Measurements from ENCODE around the gene ORM1. TPM values are rescaled to one million over a fixed set of nuclear protein-coding genes. Genes with fewer than 3 reads are reported as not detected.
"Not testable (repeated sequence)": the region's sequence is repeated elsewhere in the genome, so short reads cannot be mapped to it uniquely, and the experiment has no call there.

The ORM1 gene
- total and polyA plus RNA-seq, 10 donors: 0.95 to 13.6 (median 2.7) TPM

DNA sequence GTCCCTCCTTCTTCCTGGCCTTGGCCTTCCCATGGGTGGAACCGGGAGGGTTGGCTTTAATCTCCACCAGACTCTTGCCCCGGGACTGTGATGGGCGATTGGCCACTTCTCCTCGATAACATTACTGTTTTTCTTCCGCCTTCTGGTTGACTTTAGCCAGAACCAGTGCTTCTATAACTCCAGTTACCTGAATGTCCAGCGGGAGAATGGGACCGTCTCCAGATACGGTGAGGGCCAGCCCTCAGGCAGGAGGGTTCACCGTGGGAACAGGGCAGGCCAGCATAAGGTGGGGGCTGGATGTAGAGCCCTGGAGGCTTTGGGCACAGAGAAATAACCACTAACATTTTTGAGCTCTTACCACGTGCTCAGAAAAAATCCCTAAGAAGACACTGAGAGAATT lies 7.7 kb downstream of the ORM1 start:
- intact Hi-C loops (cut with DNase I; ENCODE audit: low total_unique reads): no loop called here
- Histone ChIP-seq H3K27ac (no peak overlapping the region), H3K27me3 (replicated peaks in 1 of 7) (no peaks in the 10 kb centered on the region), H3K9me3 (peaks cover 0 to 4% (median 0%) of the 10 kb centered on the region in 8 donors), H3K36me3 (peaks cover 0 to 15% (median 13%) of the 10 kb centered on the region in 6 donors), H3K4me3 (no peak overlapping the region), H3K4me1 (peaks cover 0 to 11% (median 0%) of the 10 kb centered on the region in 6 donors)
- 64 to 83% (median 77%) methylated on average over 10 of the region's 10 CpGs for WGBS, 5 donors
- peak; percentile 68 for DNase-seq
- no peak for TF ChIP-seq POLR2A (IDR thresholded peaks at IDR 0.05)
- TF ChIP-seq POLR2AphosphoS5 (IDR thresholded peaks at IDR 0.05): peak in 2 of 3 donors; percentile 40 to 80

- peaks cover 0 to 24% (median 22%) of the 10 kb centered on the region in 6 donors for H3K36me3 ChIP-seq
- H3K27me3 ChIP-seq (replicated peaks in 1 of 7); intact Hi-C loops (cut with DNase I; ENCODE audit: low total_unique reads); H3K27ac ChIP-seq; H3K4me3 ChIP-seq; H3K9me3 ChIP-seq: not testable (repeated sequence)
- 76 to 87% (median 82%) methylated on average over 10 to 15 of the region's 19 CpGs for WGBS, 5 donors
- peak; percentile 53 to 82 (median 73) for TF ChIP-seq POLR2AphosphoS5 (IDR thresholded peaks at IDR 0.05)
- peak; percentile 74 for DNase-seq
- peaks cover 0 to 11% (median 0%) of the 10 kb centered on the region in 6 donors for H3K4me1 ChIP-seq
Observed at GRCh38 chr9:114331229-114332195, 8.6 kb downstream of the ORM1 start.

DNA sequence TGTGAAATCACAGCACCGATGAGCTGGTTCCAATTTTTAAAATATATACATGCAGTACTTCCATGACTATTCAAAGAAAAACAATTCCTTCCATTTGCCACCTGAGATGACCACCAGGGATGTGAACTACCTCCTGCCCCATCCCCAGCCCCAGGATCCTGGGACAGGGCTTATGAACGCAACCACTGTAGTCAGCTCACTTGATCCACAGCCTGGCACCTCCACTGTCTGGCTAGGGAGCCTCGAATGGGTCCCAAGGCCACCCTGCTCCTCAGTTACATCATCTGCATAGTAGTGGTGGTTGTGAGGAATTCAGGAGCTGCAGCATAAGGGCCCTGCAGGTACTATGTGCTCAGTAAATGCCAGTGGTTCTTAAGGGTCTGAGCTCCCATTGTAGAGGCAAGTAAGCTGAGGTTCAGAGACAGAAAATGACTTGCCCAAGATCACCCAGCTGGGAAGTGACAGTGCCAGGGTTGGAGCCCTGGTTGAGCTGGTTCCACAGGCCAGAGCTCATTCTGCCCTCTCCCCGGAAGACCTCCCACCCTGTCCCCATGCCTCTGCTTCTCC lies 9.7 kb downstream of the ORM1 start:
- Histone ChIP-seq H3K4me1 (peaks cover 0 to 11% (median 0%) of the 10 kb centered on the region in 6 donors), H3K36me3 (peaks cover 0 to 34% (median 32%) of the 10 kb centered on the region in 6 donors)
- TF ChIP-seq POLR2AphosphoS5 (IDR thresholded peaks at IDR 0.05): peak in 2 of 3 donors; percentile 48 to 89
- H3K9me3 ChIP-seq; H3K27me3 ChIP-seq (replicated peaks in 1 of 7); H3K27ac ChIP-seq; H3K4me3 ChIP-seq; intact Hi-C loops (cut with DNase I; ENCODE audit: low total_unique reads): not testable (repeated sequence)
- 73 to 92% (median 82%) methylated on average over 3 to 4 of the region's 4 CpGs for WGBS, 5 donors
- peak; percentile 74 for DNase-seq

DNA sequence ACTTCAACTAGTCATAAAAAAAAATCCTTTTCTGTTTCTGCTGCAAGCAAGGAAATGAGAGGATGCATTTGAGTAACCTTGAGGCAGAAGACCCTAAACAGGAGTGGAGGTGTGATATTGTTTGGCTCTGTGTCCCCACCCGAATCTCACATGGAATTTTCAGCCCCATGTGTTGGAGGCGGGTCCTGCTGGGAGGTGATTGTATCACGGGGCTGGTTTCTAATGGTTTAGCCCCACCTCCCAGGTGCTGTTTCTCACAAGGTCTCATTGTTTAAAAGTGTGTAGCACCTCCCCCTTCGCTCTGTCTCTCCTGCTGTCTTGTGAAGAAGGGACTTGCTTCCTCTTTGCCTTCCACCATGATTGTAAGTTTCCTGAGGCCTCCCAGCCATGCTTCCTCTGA lies 10.8 kb downstream of the ORM1 start:
- peak in 1 of 3 donors; percentile 34 for TF ChIP-seq POLR2AphosphoS5 (IDR thresholded peaks at IDR 0.05)
- H3K9me3 ChIP-seq; H3K27me3 ChIP-seq (replicated peaks in 1 of 7); DNase-seq; H3K27ac ChIP-seq; intact Hi-C loops (cut with DNase I; ENCODE audit: low total_unique reads); H3K4me3 ChIP-seq: not testable (repeated sequence)
- Histone ChIP-seq H3K4me1 (peaks cover 0 to 15% (median 0%) of the 10 kb centered on the region in 6 donors), H3K36me3 (peaks cover 3 to 46% (median 44%) of the 10 kb centered on the region in 6 donors)
- 63 to 94% (median 84%) methylated on average over 2 to 3 of the region's 4 CpGs for WGBS, 5 donors

DNA sequence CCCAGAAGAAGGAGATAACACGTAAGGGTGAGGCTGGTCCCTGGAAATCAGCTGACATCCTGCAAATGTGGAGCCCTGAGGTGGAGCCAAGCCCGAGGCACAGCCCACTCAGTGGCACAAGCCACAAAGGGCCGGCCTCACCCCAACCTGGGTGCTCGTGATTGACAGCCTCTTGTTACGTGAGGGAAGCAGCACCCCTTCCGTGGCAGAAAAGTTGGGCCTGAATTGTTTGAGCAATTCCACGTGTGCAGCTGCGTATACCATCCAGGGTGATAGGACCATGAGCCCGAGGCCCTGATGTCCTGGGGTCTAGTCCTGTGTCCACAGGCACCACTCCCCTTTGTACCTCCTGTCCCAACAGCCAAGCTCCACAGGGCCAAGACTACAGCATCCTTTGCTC lies 11.6 kb downstream of the ORM1 start:
- Histone ChIP-seq H3K27ac (peak overlapping the region in 1 of 8 donors; percentile 24), H3K4me3 (no peak overlapping the region), H3K4me1 (peaks cover 0 to 23% (median 4%) of the 10 kb centered on the region in 6 donors), H3K36me3 (peaks cover 3 to 54% (median 52%) of the 10 kb centered on the region in 6 donors), H3K27me3 (replicated peaks in 1 of 7) (no peaks in the 10 kb centered on the region), H3K9me3 (peaks cover 0 to 4% (median 0%) of the 10 kb centered on the region in 8 donors)
- intact Hi-C loops (cut with DNase I; ENCODE audit: low total_unique reads): no loop called here
- TF ChIP-seq POLR2AphosphoS5 (IDR thresholded peaks at IDR 0.05) (peak; percentile 70 to 82 (median 77)), CTCF (IDR thresholded peaks at IDR 0.05 in 8 of 11, conservative IDR thresholded peaks at IDR 0.05 in 3 of 11) (no peak), POLR2A (IDR thresholded peaks at IDR 0.05) (no peak)
- 80 to 93% (median 90%) methylated on average over 7 to 9 of the region's 9 CpGs; no CpG with 5 or more reads in 1 of the 5 donors for WGBS, 5 donors
- DNase-seq: no peak
